GM23338 (cell line): ENCODE data around the gene ZDHHC16. TPM values are rescaled to one million over a fixed set of nuclear protein-coding genes. Genes with fewer than 3 reads are reported as not detected.

Experiments
- ATAC-seq: fragments of 200-7000 bp; cut with Tn5 transposase; 3 replicates; pipeline ENCODE4 v1.9.1; 2020
- DNase-seq: peaks from one replicate; pipeline ENCODE4 v3.0.0-alpha.2; 2015; ENCODE audit warnings: low spot score
- H2AFZ ChIP-seq: fragments of 200-600 bp; sonication (generic); 2 replicates; pipeline ENCODE4 v1.8.0; 2016; ENCODE audit warnings: antibody characterized with exemption, mild to moderate bottlenecking, moderate library complexity
- H3F3A ChIP-seq: fragments of 200-600 bp; sonication (generic); replicated peaks from 2 replicates; pipeline ENCODE4 v1.8.0; 2017; ENCODE audit warnings: antibody characterized with exemption, mixed run types, low read depth
- H3K27ac ChIP-seq: fragments of 200-600 bp; sonication (generic); 2 replicates; pipeline ENCODE4 v1.6.1; 2016; ENCODE audit warnings: low read depth
- H3K27me3 ChIP-seq: fragments of 200-600 bp; sonication (generic); 2 replicates; pipeline ENCODE4 v1.8.0; 2016; ENCODE audit warnings: mild to moderate bottlenecking, mixed run types, moderate library complexity; ENCODE audit not compliant: insufficient read depth
- H3K36me3 ChIP-seq: fragments of 200-600 bp; sonication (generic); 2 replicates; pipeline ENCODE4 v1.8.0; 2016; ENCODE audit warnings: mild to moderate bottlenecking; ENCODE audit not compliant: insufficient read depth
- H3K4me1 ChIP-seq: fragments of 200-600 bp; sonication (generic); 2 replicates; pipeline ENCODE4 v1.8.0; 2016; ENCODE audit warnings: mild to moderate bottlenecking, moderate library complexity; ENCODE audit not compliant: insufficient read depth
- H3K4me2 ChIP-seq: fragments of 200-600 bp; sonication (generic); 2 replicates; pipeline ENCODE4 v1.7.1; 2017; ENCODE audit warnings: mixed run types
- H3K4me3 ChIP-seq: fragments of 200-600 bp; sonication (generic); 2 replicates; pipeline ENCODE4 v1.6.1; 2016; ENCODE audit warnings: mixed run types
- H3K79me2 ChIP-seq: fragments of 200-600 bp; sonication (generic); replicated peaks from 2 replicates; pipeline ENCODE4 v1.8.0; 2017; ENCODE audit warnings: mild to moderate bottlenecking; ENCODE audit not compliant: insufficient read depth
- H3K9me2 ChIP-seq: fragments of 200-600 bp; sonication (generic); 2 replicates; pipeline ENCODE4 v1.8.0; 2017; ENCODE audit not compliant: insufficient read depth
- H4K20me1 ChIP-seq: fragments of 200-600 bp; sonication (generic); replicated peaks from 2 replicates; pipeline ENCODE4 v1.8.0; 2017; ENCODE audit warnings: mild to moderate bottlenecking; ENCODE audit not compliant: insufficient read depth
- H3K27ac Mint-ChIP-seq: 2 replicates; pipeline ENCODE4 v1.8.0; 2020; ENCODE audit warnings: inconsistent platforms, mild to moderate bottlenecking, moderate library complexity, mixed read lengths
- H3K27me3 Mint-ChIP-seq: 3 replicates; pipeline ENCODE4 v1.8.0; 2022; ENCODE audit warnings: low read depth, mild to moderate bottlenecking, moderate library complexity, mixed read lengths, inconsistent platforms; ENCODE audit not compliant: insufficient read depth, poor library complexity
- H3K36me3 Mint-ChIP-seq: 3 replicates; pipeline ENCODE4 v1.8.0; 2021; ENCODE audit warnings: low read depth, mild to moderate bottlenecking, inconsistent platforms, moderate library complexity, mixed read lengths
- H3K4me1 Mint-ChIP-seq: 3 replicates; pipeline ENCODE4 v1.8.0; 2020; ENCODE audit warnings: mild to moderate bottlenecking, inconsistent platforms, mixed read lengths
- H3K4me3 Mint-ChIP-seq: 3 replicates; pipeline ENCODE4 v1.8.0; 2021; ENCODE audit warnings: moderate library complexity, mild to moderate bottlenecking, inconsistent platforms, mixed read lengths
- H3K9me3 Mint-ChIP-seq: 3 replicates; pipeline ENCODE4 v1.8.0; 2020; ENCODE audit warnings: moderate library complexity, mild to moderate bottlenecking, inconsistent platforms, mixed read lengths
- CTCF ChIP-seq, 2 experiments: fragments of 200-600 bp in 1 of 2; sonication (generic) in 1 of 2; conservative IDR thresholded peaks; 2 replicates each; pipeline versions ENCODE4 v1.5.1 to v1.6.1; 2016 to 2017; ENCODE audit warnings: antibody characterized with exemption in 2 of 2, low read depth in 2 of 2, mild to moderate bottlenecking in 2 of 2, moderate library complexity in 1 of 2
- EZH2 ChIP-seq: fragments of 200-600 bp; sonication (generic); IDR thresholded peaks from one replicate; pipeline ENCODE4 v1.8.0; 2017; ENCODE audit warnings: antibody characterized with exemption, mild to moderate bottlenecking, low read depth; ENCODE audit not compliant: unreplicated experiment
- NANOG ChIP-seq: IDR thresholded peaks from 2 replicates; pipeline ENCODE4 v1.6.1; 2016; ENCODE audit warnings: antibody characterized with exemption, borderline replicate concordance
- POLR2AphosphoS5 ChIP-seq: IDR thresholded peaks from 2 replicates; pipeline ENCODE4 v1.6.1; 2016; ENCODE audit warnings: antibody characterized with exemption, low read depth
- ZNF114 ChIP-seq: fragments of 250-450 bp; sonication (Bioruptor Pico); IDR thresholded peaks from 2 replicates; pipeline ENCODE4 v1.5.0; 2020; ENCODE audit warnings: mild to moderate bottlenecking, moderate library complexity
- ZNF331 ChIP-seq: fragments of 250-450 bp; sonication (Bioruptor Pico); IDR thresholded peaks from 2 replicates; pipeline ENCODE4 v1.5.0; 2020; ENCODE audit warnings: low read depth, mild to moderate bottlenecking, moderate library complexity
- polyA plus RNA-seq: library from polyadenylated mRNA; unstranded; fragments of >200 nt; fragmentation: Nextera tagmentation; extraction: Ambion mirVana; gene quantifications from 2 replicates; pipeline ENCODE4 v1.2.1, GENCODE V29; 2016
- total RNA-seq: library from RNA; depleted of rRNA; stranded (reverse); fragments of >200 nt; shearing (Covaris generic); gene quantifications from 2 replicates; pipeline ENCODE4 v1.2.3, GENCODE V29; 2014

The ZDHHC16 gene
- total and polyA plus RNA-seq, 2 experiments from 2014 or later, result 35.1 to 58.2 TPM

- Histone ChIP-seq H3K36me3 (no peaks in the 10 kb centered on the region), H3K9me2 (no peaks in the 10 kb centered on the region), H3K4me2 (peak overlapping the region; percentile 80), H3K4me3 (peak overlapping the region; percentile 60), H3K27me3 (no peaks in the 10 kb centered on the region), H3K4me1 (no peaks in the 10 kb centered on the region; the same call in 1 of the 2 replicates), H4K20me1 (no peaks in the 10 kb centered on the region), H3F3A (peaks cover 13% of the 10 kb centered on the region; the same call in 1 of the 2 replicates), H3K79me2 (no peaks in the 10 kb centered on the region), H3K27ac (peak overlapping the region; percentile 18; the same call in 1 of the 2 replicates), H2AFZ (peak overlapping the region; percentile 93)
- Mint-ChIP-seq H3K27ac (0 out of 2 replicates have a peak overlapping the region, but pooled peaks have one; percentile 71), H3K4me3 (peak overlapping the region; percentile 62), H3K9me3 (no peaks in the 10 kb centered on the region), H3K4me1 (no peaks in the 10 kb centered on the region), H3K27me3 (peaks cover 2% of the 10 kb centered on the region), H3K36me3 (no peaks in the 10 kb centered on the region)
- peak; percentile 90 for DNase-seq
- ATAC-seq, result peak; percentile 98
- no peak for TF ChIP-seq POLR2AphosphoS5
- TF ChIP-seq NANOG, result no peak
- TF ChIP-seq ZNF331 (CRISPR knock-in tag), result no peak
- no peak for TF ChIP-seq EZH2
- peak; percentile 86 to 96 for TF ChIP-seq CTCF (conservative IDR thresholded peaks at IDR 0.05; ENCODE audit: low read depth in 2 of 2)
Measured at GRCh38 chr10:97407211-97407951, 38.6 kb upstream of the ZDHHC16 start.

- H3K27me3 ChIP-seq, result no peaks in the 10 kb centered on the region
- H3K36me3 ChIP-seq, result no peaks in the 10 kb centered on the region
- no peaks in the 10 kb centered on the region for H3K9me2 ChIP-seq
- H3K4me3 ChIP-seq, result no peak overlapping the region
- H3F3A ChIP-seq, result peaks cover 13% of the 10 kb centered on the region; the same call in 1 of the 2 replicates
- no peak overlapping the region for H3K4me2 ChIP-seq
- ATAC-seq, result no peak
- Mint-ChIP-seq H3K36me3 (no peaks in the 10 kb centered on the region), H3K4me3 (no peak overlapping the region), H3K27me3 (no peaks in the 10 kb centered on the region), H3K9me3 (no peaks in the 10 kb centered on the region), H3K27ac (no peak overlapping the region), H3K4me1 (peaks cover 2% of the 10 kb centered on the region; the same call in 1 of the 3 replicates)
- H2AFZ ChIP-seq, result no peak overlapping the region
- H3K79me2 ChIP-seq, result no peaks in the 10 kb centered on the region
- no peaks in the 10 kb centered on the region; the same call in 1 of the 2 replicates for H3K4me1 ChIP-seq
- no peak for TF ChIP-seq ZNF114
- no peak for TF ChIP-seq CTCF (conservative IDR thresholded peaks at IDR 0.05; ENCODE audit: low read depth in 2 of 2)
- no peak for TF ChIP-seq EZH2
- no peaks in the 10 kb centered on the region for H4K20me1 ChIP-seq
- no peak overlapping the region for H3K27ac ChIP-seq
- no peak for DNase-seq
Measured at GRCh38 chr10:97407952-97408248, 38.1 kb upstream of the ZDHHC16 start.
